ENCODE measurements around the gene NEDD4L. TPM values are rescaled to one million over a fixed set of nuclear protein-coding genes. Genes with fewer than 3 reads are reported as not detected.

NEDD4L gene
- total and polyA plus RNA-seq, 10 of the 15 experiments (the other 5 are each of a cell fraction or from before 2014, with no cell fraction given) = 7.4 to 24.0 (median 17.7) TPM

GRCh38 chr18:58392324-58393000, 348.4 kb downstream of the NEDD4L start:
- ATAC-seq (no peak), DNase-seq (ENCODE audit: low read depth, low spot score) (no peak), FAIRE-seq (no peak)
- WGBS (ENCODE audit: insufficient coverage, insufficient replicate concordance, low lambda C conversion rate, missing lambda C conversion rate) = 69% methylated on average over 11 of the region's 11 CpGs
- no peaks in the 10 kb centered on the region for H3K79me2 ChIP-seq (ENCODE audit: control insufficient read depth, insufficient read depth, low read length)
- H3K27ac ChIP-seq (ENCODE audit: control insufficient read depth, insufficient read depth) = no peak overlapping the region
- no peak overlapping the region for H3K9ac ChIP-seq (ENCODE audit: control insufficient read depth, insufficient read depth, low read length)
- RAD21 ChIA-PET (ENCODE audit: unreplicated experiment) = no interaction called here
- no peaks in the 10 kb centered on the region for H3K9me3 ChIP-seq (replicated peaks; ENCODE audit: control insufficient read depth, insufficient read depth, low read length)
- H3K36me3 ChIP-seq (ENCODE audit: control insufficient read depth in 2 of 2, insufficient read depth in 2 of 2, low read length in 1 of 2) = peaks cover 0 to 7% of the 10 kb centered on the region in 2 experiments; a peak in 2 of 4 replicates
- H2AFZ ChIP-seq (ENCODE audit: control insufficient read depth, low read depth, low read length) = no peak overlapping the region
- in situ Hi-C loops (cut with MboI) = no loop called here
- SMC1A ChIA-PET (ENCODE audit: uncharacterized antibody, unreplicated experiment) = no interaction called here
- H3K27me3 ChIP-seq (replicated peaks in 1 of 2; ENCODE audit: control insufficient read depth in 2 of 2, insufficient read depth in 2 of 2, low read length in 1 of 2) = no peaks in the 10 kb centered on the region
- intact Hi-C loops (cut with micrococcal nuclease; ENCODE audit: unreplicated experiment) = no loop called here
- H3K4me1 ChIP-seq (ENCODE audit: control insufficient read depth, insufficient read depth, low read length) = 0 out of 2 replicates have a peak, but pooled peaks cover under 1% of the 10 kb centered on the region
- no peak overlapping the region for H3K4me3 ChIP-seq
- POLR2A ChIA-PET = no interaction called here
- no peak for TF ChIP-seq SIX5 (IDR thresholded peaks at IDR 0.05; ENCODE audit: low read depth, low read length, severe bottlenecking)
- no peak for TF ChIP-seq REST (IDR thresholded peaks at IDR 0.05; ENCODE audit: low read depth, low read length)
- no peak for TF ChIP-seq SMAD5 (IDR thresholded peaks at IDR 0.05; ENCODE audit: low read depth)
- TF ChIP-seq KAT2A (conservative IDR thresholded peaks at IDR 0.05; ENCODE audit: control insufficient read depth, low read depth, low read length) = no peak
- no peak for TF ChIP-seq SREBF2 (IDR thresholded peaks at IDR 0.05; ENCODE audit: low read length)
- no peak for TF ChIP-seq FOS (IDR thresholded peaks at IDR 0.05; ENCODE audit: borderline replicate concordance, extremely low read depth, insufficient read length)
- TF ChIP-seq TCF12 (IDR thresholded peaks at IDR 0.05; ENCODE audit: low read depth, low read length) = no peak
- TF ChIP-seq BACH1 (IDR thresholded peaks at IDR 0.05; ENCODE audit: borderline replicate concordance) = no peak
- TF ChIP-seq USF2 (IDR thresholded peaks at IDR 0.05; ENCODE audit: borderline replicate concordance, low read depth, low read length) = no peak
- TF ChIP-seq CREM (IDR thresholded peaks at IDR 0.05; ENCODE audit: low read depth) = no peak
- TF ChIP-seq CBFB (IDR thresholded peaks at IDR 0.05; ENCODE audit: low read depth) = no peak
- TF ChIP-seq ZNF24 (IDR thresholded peaks at IDR 0.05) = no peak
- TF ChIP-seq GATAD2B (conservative IDR thresholded peaks at IDR 0.05; ENCODE audit: low read depth) = no peak
- TF ChIP-seq SRF (IDR thresholded peaks at IDR 0.05; ENCODE audit: low read depth in 2 of 2, low read length in 2 of 2) = no peak
- TF ChIP-seq NFYA (IDR thresholded peaks at IDR 0.05; ENCODE audit: borderline replicate concordance, low read depth, low read length) = no peak
- TF ChIP-seq CBX5 (IDR thresholded peaks at IDR 0.05; ENCODE audit: low read depth) = no peak
- TF ChIP-seq JUNB (IDR thresholded peaks at IDR 0.05) = no peak
- no peak for TF ChIP-seq BHLHE40 (IDR thresholded peaks at IDR 0.05; ENCODE audit: borderline replicate concordance in 1 of 2, low read depth in 2 of 2, low read length in 1 of 2)
- no peak overlapping the region for H3K4me2 ChIP-seq (ENCODE audit: control insufficient read depth, insufficient read depth)
- CTCF ChIA-PET = interaction anchor here (1.0 to 1.6 kb wide), 4 partner anchors 10 to 372 kb away, joined by 3 to 4 read pairs (median 4); no protein-coding TSS in a partner anchor
- H4K20me1 ChIP-seq (ENCODE audit: control insufficient read depth, insufficient read depth) = no peaks in the 10 kb centered on the region
- no TSS peak for BruUV-seq (replicated peaks)
